Measurements from ENCODE around the gene FBXO31.

DNA sequence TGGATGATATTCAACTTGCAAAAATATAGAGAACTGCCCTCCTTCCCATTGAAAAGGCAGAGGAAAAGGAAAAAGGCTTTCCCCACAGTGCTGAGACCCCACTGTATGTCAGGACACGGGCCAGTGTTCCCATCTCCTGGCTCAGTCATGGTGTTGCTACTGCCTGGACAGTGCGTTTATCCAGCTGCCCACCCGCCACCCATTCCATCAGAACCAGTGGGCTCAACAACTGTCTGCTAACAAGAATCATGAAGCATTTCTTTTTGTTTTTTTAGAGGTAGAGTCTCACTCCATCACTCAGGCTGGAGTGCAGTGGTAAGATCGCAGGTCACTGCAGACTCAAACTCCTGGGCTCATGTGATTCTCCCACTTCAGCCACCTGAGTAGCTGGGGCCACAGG, 11.3 kb downstream of the FBXO31 start:
- no peak for TF ChIP-seq POLR2A (IDR thresholded peaks at IDR 0.05)
- TF ChIP-seq, protein P1, sequence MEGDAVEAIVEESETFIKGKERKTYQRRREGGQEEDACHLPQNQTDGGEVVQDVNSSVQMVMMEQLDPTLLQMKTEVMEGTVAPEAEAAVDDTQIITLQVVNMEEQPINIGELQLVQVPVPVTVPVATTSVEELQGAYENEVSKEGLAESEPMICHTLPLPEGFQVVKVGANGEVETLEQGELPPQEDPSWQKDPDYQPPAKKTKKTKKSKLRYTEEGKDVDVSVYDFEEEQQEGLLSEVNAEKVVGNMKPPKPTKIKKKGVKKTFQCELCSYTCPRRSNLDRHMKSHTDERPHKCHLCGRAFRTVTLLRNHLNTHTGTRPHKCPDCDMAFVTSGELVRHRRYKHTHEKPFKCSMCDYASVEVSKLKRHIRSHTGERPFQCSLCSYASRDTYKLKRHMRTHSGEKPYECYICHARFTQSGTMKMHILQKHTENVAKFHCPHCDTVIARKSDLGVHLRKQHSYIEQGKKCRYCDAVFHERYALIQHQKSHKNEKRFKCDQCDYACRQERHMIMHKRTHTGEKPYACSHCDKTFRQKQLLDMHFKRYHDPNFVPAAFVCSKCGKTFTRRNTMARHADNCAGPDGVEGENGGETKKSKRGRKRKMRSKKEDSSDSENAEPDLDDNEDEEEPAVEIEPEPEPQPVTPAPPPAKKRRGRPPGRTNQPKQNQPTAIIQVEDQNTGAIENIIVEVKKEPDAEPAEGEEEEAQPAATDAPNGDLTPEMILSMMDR (IDR thresholded peaks at IDR 0.05) = no peak

All from ovary (tissue), 3 donors.